Measurements from ENCODE around the gene CRB3.
A peak's percentile ranks its signal among the peaks of the same experiment; 100 is the strongest.

The CRB3 gene

GRCh38 chr19:6470173-6470572 lies 6.1 kb downstream of the CRB3 start:
- no peak for DNase-seq

- DNase-seq, result no peak
Observed at GRCh38 chr19:6471076-6471475, 7.0 kb downstream of the CRB3 start.

DNA sequence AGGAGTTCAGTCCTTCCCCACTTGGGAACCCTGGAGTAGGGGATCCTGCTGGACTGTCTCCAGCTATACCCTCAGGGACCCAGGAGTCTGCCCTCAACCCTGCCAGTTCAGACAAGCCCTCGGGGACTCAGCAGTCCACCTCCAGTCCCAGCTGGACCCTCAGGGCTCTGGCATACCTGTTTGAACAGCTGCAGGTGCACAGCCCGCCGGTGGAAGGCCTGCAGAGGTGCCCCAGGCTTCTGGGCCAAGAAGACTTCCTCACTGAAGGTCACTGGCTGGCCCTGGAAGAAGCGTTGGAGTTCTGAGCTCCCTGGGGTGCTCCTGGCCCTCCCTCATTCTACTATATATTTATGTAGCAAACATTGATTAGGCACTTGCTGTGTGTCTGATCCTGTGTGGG lies 8.6 kb downstream of the CRB3 start:
- no peak for DNase-seq

DNA sequence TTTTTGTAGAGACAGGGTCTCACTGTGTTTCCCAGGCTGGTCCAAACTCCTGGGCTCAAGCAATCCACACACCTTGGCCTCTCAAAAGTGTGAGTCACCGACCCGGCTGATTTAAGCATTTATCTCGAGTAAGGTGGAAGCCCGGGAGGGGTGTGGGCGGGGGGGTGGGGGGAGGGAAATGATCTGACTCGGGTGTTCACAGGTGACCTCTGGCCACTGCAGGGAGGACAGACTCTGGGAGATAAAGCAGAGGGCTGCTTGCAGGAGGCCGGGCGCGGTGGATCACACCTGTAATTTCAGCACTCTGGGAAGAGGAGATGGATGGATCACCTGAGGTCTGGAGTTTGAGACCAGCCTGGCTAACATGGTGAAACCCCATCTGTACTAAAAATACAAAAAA lies 9.6 kb downstream of the CRB3 start:
- DNase-seq, result no peak

DNA sequence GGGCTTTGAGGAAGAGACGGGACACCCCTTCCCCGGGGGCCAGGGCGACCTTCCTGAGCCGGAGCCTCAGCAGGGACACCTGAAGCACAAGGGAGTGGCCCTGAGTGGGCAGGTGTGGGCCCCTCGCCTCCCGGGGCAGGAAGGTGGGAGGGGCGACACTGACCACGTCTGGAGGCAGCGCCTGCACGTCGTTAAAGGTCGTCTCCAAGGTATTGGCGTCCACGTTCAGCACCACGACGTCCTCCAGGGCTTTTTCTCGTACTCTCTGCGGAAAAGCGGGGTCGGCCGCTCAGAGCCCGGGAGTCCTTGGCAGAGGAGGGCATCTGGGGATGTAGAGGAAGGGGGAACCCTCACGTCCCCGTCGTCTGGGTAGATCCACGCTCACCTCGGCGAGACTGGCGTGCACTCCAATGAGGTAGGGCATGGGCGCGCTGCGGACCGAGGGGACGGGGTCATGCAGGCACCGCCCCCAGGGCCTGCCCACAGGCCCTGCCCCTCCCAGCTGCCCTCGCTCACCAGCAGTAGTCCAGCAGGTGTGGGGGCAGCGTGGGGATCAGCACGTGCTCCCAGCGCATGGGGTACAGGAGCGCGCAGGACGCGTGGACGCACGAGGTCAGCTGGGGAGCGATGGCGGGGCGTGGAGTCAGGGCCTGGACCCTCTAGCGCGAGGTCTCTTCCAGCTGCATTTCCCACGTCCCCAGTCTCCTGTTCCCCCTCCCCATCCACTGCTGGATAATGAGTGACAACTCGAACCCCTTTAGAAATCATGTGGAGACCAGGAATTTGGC lies 11.4 kb downstream of the CRB3 start:
- DNase-seq, result no peak

GRCh38 chr19:6476155-6476895 lies 12.3 kb downstream of the CRB3 start:
- DNase-seq, result peak; percentile 39

DNA sequence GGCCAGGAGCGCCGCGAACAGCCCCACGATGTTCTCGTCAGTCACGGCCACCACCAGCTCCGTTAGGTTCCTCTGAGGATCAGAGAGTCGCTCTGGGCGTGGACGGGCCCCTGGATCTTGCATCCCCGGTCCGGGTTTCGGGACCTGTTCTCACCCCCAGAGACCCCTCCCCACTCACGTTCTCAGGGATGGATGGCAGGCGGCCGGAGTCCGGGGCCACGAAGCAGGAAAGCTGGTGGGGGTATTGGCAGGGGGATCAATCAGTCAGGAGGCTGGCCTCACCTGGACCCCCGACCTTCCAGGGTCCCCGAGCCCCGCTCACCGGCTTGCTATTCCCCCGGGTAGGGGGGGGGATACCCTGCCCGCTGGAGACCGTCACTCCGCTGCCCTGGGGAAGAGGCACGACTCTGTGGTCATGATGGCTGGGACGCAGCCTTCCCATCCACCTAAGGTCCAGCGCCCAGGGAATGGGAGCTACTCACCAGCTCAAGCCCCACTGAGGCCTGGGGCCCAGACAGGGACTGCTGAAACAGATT lies 12.9 kb downstream of the CRB3 start:
- DNase-seq, result no peak

- DNase-seq, result no peak
Observed at GRCh38 chr19:6478815-6479214, 14.7 kb downstream of the CRB3 start.

DNA sequence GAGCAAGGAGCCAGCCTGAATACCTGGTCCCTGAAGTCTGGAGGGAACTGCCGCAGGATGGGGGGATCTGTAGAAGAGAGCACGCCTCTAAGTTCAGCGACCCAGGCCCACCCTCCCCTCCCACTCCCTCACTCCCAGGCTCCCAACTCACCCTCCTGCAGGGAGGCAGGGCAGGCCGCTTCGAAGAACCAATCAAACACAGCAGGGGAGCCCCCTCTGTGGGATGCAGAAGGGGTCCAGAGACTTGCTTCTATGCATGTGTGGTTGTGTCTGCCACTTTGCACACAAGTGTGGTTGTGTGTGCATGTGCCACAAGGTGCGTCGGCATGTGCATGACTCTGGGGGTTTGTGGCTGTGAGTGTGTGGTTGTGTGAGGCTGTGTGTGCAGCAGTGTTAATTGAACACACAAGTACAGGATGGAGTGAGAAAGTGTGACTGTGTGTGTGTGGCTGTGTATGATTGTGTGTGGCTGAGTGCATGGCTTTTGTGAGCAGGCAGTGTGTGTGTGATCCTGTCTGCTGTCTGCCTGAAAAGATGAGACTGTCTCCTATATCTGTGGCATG lies 15.8 kb downstream of the CRB3 start:
- DNase-seq, result no peak

DNA sequence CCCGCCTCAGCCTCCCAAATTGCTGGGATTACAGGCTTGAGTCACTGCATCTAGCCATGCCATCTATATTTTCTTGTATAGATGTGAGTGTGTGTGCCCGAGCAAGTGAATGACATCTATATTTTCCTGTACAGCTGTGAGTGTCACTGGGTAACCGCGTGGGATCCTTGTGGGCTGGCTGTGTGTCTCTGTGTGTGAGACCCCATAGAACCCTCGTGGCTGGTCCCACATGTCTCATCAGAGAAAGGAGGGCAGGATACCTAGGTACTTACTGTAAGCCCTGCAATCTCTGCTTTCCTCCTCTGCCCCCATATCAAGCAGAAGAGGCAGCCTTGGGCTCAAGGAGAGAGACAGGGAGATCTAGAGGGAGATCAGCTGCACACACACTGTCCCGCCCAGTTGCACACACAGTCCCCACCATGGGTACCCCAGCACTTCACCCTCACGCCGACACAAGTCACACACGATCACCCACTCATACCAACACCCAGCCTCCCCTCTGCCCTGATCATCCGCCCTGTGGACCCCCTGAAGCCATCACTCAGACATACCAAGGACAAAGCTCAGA lies 16.9 kb downstream of the CRB3 start:
- DNase-seq, result peak in 1 of 2 experiments; percentile 25

- peak; percentile 51 to 53 for DNase-seq
Observed at GRCh38 chr19:6481541-6482342, 17.7 kb downstream of the CRB3 start, which contains the start of gene DENND1C. Gene DENND1C, minus strand, starts transcription at chr19:6481787. Its CDS starts 92 bp downstream, at chr19:6481695.

DNA sequence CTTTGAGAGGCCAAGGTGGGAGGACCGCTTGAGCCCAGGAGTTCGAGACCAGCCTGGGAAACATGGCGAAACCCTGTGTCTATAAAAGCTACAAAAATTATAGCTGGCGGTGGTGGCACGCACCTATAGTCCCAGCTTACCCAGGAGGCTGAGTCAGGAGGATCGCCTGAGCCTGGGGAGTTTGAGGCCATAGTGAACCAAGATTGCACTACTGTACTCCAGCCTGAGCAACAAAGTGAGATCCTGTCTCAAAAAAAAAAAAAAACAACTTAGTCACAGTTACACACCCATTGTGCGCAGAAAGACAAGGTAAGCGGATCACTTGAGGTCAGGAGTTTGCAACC lies 18.2 kb downstream of the CRB3 start:
- no peak for DNase-seq

GRCh38 chr19:6483235-6483634 lies 19.2 kb downstream of the CRB3 start:
- DNase-seq, result no peak

- no peak for DNase-seq
Observed at GRCh38 chr19:6484230-6484629, 20.2 kb downstream of the CRB3 start.

DNA sequence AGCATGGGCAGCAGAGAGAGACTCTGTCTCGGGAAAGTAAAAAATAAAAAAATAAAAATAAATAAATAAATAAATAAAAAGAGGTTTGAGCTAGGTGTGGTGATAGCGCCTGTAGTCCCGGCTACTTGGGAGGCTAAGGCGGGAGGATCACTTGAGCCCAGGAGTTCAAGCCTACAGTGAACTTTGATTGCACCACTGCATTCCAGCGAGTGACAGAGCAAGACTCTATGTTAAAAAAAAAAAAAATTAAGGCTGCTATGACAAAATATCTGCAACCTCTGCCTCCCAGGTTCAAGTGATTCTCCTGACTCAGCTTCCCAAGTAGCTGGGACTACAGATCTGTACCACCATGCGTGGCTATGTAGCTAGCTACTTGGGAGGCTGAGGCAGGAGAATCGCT lies 20.8 kb downstream of the CRB3 start:
- DNase-seq, result no peak

GRCh38 chr19:6489278-6490061 lies 25.4 kb downstream of the CRB3 start:
- DNase-seq, result no peak

DNA sequence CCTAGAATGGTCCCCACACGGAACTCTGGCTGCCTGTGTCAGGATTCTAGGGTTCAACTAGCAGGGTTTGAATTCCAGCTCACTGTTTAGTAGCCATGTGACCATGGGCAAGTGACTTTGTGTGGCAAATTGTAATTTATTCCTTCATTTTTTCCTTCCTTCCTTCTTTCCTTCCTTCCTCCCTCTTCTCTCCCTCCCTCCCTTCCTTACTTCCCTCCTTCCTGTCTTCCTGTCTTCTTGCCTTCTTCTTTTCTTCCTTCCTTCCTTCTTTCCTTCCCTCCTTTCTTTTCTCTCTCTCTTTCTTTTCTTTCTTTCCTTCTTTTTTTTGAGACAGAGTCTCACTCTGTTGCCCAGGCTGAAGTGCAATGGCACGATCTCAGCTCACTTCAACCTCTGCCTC lies 26.1 kb downstream of the CRB3 start:
- no peak for DNase-seq

DNA sequence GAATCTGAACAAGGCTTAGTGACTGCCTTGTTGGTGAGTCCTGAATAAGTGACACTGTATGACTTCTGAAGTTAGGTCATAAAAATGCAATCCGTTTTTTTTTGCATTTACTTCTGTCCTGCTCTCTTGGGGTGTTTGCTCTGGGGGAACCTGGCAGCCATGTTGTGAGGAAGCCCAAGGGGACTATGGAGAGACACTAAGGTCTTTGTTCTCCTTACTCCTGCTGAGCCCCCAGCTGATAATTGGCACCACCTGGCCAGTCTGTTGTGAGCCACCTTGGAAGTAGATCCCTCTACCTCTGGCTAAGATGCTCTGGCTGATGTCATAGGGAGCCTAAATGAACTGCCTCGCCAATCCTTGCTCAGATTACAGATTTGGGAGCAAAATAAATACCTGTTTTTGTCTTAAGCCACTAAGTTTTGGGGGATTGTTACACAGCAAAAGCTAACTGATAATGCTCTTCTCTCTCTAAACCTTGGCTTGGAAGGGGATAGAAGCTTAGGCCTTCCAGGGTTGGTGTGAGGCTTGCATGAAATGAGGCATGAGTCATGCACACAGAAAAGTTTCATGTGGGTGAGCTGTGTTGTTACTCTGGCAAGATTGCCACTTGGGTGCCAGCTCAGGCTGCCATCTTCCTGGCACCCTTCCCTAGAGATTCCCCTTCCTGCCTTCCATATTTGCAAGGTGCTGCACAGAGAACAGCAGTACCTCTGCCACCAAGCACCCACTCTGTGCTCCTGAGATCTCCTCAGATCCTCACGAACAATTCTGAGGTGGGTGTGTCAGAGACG lies 27.9 kb downstream of the CRB3 start:
- DNase-seq, result no peak

GRCh38 chr19:6494438-6495036 lies 30.5 kb downstream of the CRB3 start:
- no peak for DNase-seq

DNA sequence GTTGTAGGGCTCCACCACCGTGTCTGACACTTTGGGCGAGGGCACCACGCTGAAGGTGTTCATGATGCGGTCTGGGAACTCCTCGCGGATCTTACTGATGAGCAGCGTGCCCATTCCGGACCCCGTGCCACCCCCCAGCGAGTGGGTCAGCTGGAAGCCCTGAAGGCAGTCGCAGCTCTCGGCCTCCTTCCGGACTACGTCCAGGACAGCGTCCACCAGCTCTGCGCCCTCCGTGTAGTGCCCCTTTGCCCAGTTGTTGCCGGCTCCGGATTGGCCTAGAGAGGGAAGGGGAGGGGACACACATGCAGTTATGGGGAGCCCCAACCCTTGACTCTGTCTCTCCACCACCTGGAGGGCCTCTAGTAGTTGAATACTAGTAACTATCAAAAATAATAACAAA lies 31.9 kb downstream of the CRB3 start:
- no peak for DNase-seq

Data from activated CD4-positive, alpha-beta T cell treated with anti-CD3 and anti-CD28 coated beads, Interleukin-2, amount 50 U/mL, for 4 hours (primary cell).